HG02678 (cell line): Measurements from ENCODE around the gene ULK1.
"Not testable (repeated sequence)": the region's sequence is repeated elsewhere in the genome, so short reads cannot be mapped to it uniquely, and the experiment has no call there.

Source experiments
- ATAC-seq: cut with Tn5 transposase; IDR thresholded peaks from one replicate; pipeline ENCODE4 v1.9.1; 2021; ENCODE audit warnings: mild to moderate bottlenecking, moderate library complexity; ENCODE audit not compliant: unreplicated experiment

ULK1 gene

DNA sequence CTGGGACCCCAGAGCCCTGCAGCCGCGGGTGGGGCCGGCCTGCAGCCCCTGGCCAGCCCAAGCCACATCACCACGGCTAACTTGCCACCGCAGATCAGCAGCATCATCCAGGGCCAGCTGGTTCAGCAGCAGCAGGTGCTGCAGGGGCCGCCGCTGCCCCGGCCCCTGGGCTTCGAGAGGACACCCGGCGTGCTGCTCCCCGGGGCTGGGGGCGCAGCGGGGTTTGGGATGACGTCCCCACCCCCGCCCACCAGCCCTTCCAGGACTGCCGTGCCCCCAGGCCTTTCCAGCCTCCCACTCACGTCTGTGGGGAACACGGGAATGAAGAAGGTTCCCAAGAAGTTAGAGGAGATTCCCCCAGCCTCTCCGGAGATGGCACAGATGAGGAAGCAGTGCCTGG is 66.9 kb downstream of the ULK1 start:
- not testable (repeated sequence) for ATAC-seq

DNA sequence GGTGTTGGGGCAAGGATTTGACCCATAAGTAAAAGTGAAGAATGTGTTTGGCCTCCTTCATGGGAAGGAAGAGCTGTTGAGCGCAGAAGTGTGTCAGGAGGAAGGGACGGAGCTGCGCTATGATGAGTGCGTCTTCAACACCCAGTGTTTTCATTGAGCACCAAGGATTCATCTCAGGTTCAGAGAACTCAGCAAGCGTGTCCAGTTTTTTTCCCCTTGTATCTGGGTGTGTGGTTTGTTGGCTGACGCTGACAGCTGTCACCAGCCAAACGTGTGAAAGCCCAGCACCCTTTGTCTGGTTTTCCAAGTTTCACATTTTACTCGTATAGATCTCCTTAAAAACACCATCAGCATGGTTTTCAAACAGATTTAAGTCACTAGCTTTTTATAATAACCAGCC is 67.6 kb downstream of the ULK1 start:
- no peak for ATAC-seq

DNA sequence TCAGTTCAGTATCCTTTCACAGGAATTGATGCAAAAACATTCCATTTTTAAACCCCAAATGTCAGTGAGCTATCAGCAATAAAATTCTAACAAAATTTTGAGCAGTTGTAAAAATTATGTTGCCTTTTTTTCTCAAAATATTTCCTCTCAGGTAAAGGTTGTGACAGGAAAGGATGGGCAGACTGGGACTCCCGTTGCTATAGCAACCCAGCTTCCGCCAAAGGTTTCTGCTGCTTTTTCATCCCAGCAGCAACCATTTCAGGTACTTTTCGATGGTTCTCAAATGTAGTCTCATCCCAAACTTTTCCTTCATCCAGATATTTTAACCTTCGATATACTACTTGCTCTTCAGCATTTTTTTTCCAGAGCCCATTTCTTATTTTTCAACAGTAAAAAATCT is 69.0 kb downstream of the ULK1 start:
- ATAC-seq: no peak

DNA sequence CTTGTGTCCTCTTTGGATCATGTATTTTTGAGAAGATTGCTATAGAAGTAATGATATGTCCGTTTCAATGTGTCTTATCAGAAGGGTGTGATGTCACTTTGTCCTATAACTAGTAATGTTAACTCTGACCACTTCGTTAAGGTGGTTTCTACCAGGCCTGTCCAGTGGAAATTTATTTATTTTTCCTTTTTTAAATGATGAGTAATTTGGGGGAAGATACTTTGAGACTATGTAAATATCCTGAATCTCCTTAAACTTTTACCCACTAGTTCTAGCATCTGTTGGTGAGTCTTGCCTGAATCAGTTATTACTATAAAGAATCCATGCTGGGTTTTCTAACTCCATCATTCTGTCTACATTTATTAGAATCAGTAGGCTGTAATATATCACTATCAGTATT is 70.7 kb downstream of the ULK1 start:
- no peak for ATAC-seq

DNA sequence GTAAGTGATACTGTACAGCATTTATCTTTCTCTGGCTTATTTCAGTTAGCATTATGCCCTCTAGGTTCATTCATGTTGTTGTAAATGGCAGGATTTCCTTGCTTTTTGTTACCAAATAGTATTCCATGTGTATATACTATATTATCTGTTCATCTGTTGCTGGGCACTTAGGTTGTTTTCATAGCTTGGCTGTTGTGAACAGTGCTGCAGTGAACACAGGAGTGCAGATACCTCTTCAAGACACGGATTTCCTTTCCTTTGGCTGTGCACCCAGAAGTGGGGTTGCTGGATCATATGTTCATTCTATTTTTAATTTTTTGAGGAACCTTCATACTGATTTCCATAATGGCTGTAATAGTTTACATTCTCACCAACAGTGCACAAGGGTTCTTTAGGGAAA is 76.8 kb downstream of the ULK1 start:
- ATAC-seq: no peak
